IMR-90 (cell line): ENCODE data around the gene PPBP. TPM values are rescaled to one million over a fixed set of nuclear protein-coding genes. Genes with fewer than 3 reads are reported as not detected.

Experiments
- ATAC-seq: fragments of 200-7000 bp; cut with Tn5 transposase; 2 replicates; pipeline ENCODE4 v1.9.1; 2020; ENCODE audit warnings: low read depth, mild to moderate bottlenecking, moderate library complexity
- BruUV-seq: library from RNA; stranded (reverse); fragments of 400-500 nt; replicated peaks from 2 replicates; lab custom pipeline; 2021; lab: Mats Ljungman, UMichigan
- CTCF ChIA-PET: fragments of 300-600 bp; formaldehyde crosslinking; extraction: SDS; loops from one replicate; lab custom pipeline; 2021; ENCODE audit warnings: antibody characterized with exemption; lab: Yijun Ruan, JAX
- POLR2A ChIA-PET: fragments of 300-600 bp; sonication (Branson Sonifier 250); formaldehyde crosslinking; loops from one replicate; lab custom pipeline; 2022; ENCODE audit warnings: antibody characterized with exemption; ENCODE audit not compliant: unreplicated experiment; lab: Charles Lee
- DNase-seq: peaks from one replicate; pipeline ENCODE4 v3.0.0; 2013
- H2AFZ ChIP-seq: replicated peaks from 2 replicates; pipeline ENCODE3; 2013; ENCODE audit warnings: low read length, mild to moderate bottlenecking; ENCODE audit not compliant: poor library complexity
- H2AK5ac ChIP-seq: 2 replicates; pipeline ENCODE4 v1.6.1; 2013; ENCODE audit warnings: low read depth, low read length, inconsistent platforms
- H2AK9ac ChIP-seq: replicated peaks from 2 replicates; pipeline ENCODE3; 2013; ENCODE audit warnings: mild to moderate bottlenecking, low read depth, low read length, moderate library complexity; ENCODE audit not compliant: poor library complexity
- H2BK120ac ChIP-seq: 2 replicates; pipeline ENCODE4 v1.6.1; 2013; ENCODE audit warnings: low read depth, low read length, inconsistent platforms
- H2BK15ac ChIP-seq: 3 replicates; pipeline ENCODE4 v1.6.1; 2013; ENCODE audit warnings: low read depth, low read length, inconsistent platforms
- H2BK20ac ChIP-seq: 2 replicates; pipeline ENCODE4 v1.6.1; 2013; ENCODE audit warnings: low read depth, mild to moderate bottlenecking, inconsistent platforms, low read length, moderate library complexity
- H2BK5ac ChIP-seq: 2 replicates; pipeline ENCODE4 v1.6.1; 2013; ENCODE audit warnings: mild to moderate bottlenecking, low read depth, low read length, inconsistent platforms; ENCODE audit not compliant: poor library complexity, severe bottlenecking
- H3K14ac ChIP-seq: replicated peaks from 2 replicates; pipeline ENCODE4 v1.6.1; 2013; ENCODE audit warnings: low read depth, low read length, inconsistent platforms
- H3K18ac ChIP-seq: 2 replicates; pipeline ENCODE4 v1.6.1; 2013; ENCODE audit warnings: low read depth, low read length, control low read depth
- H3K23ac ChIP-seq: 2 replicates; pipeline ENCODE4 v1.6.1; 2013; ENCODE audit warnings: low read depth, low read length, inconsistent platforms
- H3K27ac ChIP-seq: 2 replicates; pipeline ENCODE4 v1.5.1; 2013; ENCODE audit warnings: mild to moderate bottlenecking, control low read depth, low read length; ENCODE audit not compliant: insufficient read depth
- H3K27me3 ChIP-seq: 2 replicates; pipeline ENCODE4 v1.6.1; 2013; ENCODE audit warnings: low read length; ENCODE audit not compliant: control insufficient read depth, insufficient read depth
- H3K36me3 ChIP-seq: 2 replicates; pipeline ENCODE4 v1.6.1; 2013; ENCODE audit warnings: low read length, mixed read lengths; ENCODE audit not compliant: control insufficient read depth, insufficient read depth
- H3K4ac ChIP-seq: 2 replicates; pipeline ENCODE4 v1.6.1; 2013; ENCODE audit warnings: low read depth, low read length, inconsistent platforms
- H3K4me1 ChIP-seq: 2 replicates; pipeline ENCODE4 v1.6.1; 2013; ENCODE audit warnings: low read length, mixed read lengths; ENCODE audit not compliant: control insufficient read depth, insufficient read depth
- H3K4me2 ChIP-seq: 2 replicates; pipeline ENCODE4 v1.6.1; 2013; ENCODE audit warnings: low read depth, mild to moderate bottlenecking, control low read depth, low read length, moderate library complexity
- H3K4me3 ChIP-seq: 2 replicates; pipeline ENCODE4 v1.5.1; 2013; ENCODE audit warnings: low read depth, mild to moderate bottlenecking, control low read depth, low read length, moderate library complexity; ENCODE audit not compliant: insufficient read depth
- H3K56ac ChIP-seq: 2 replicates; pipeline ENCODE4 v1.6.1; 2013; ENCODE audit warnings: low read length, inconsistent platforms; ENCODE audit not compliant: insufficient read depth; ENCODE audit errors: extremely low read depth
- H3K79me1 ChIP-seq, 2 experiments: 2 replicates each; pipeline ENCODE4 v1.6.1; 2013; ENCODE audit warnings: low read length in 2 of 2, inconsistent platforms in 1 of 2, low read depth in 1 of 2
- H3K9ac ChIP-seq: 2 replicates; pipeline ENCODE4 v1.6.1; 2013; ENCODE audit warnings: low read depth, low read length, control low read depth
- H3K9me1 ChIP-seq: 2 replicates; pipeline ENCODE4 v1.6.1; 2013; ENCODE audit warnings: low read length, inconsistent platforms; ENCODE audit not compliant: insufficient read depth
- H3K9me3 ChIP-seq: 2 replicates; pipeline ENCODE4 v1.6.1; 2013; ENCODE audit warnings: low read length; ENCODE audit not compliant: control insufficient read depth, insufficient read depth
- H4K20me1 ChIP-seq: 2 replicates; pipeline ENCODE4 v1.6.1; 2013; ENCODE audit warnings: low read length, inconsistent platforms; ENCODE audit not compliant: insufficient read depth
- H4K5ac ChIP-seq: 2 replicates; pipeline ENCODE4 v1.6.1; 2013; ENCODE audit warnings: mild to moderate bottlenecking, low read depth, low read length, control low read depth
- H4K8ac ChIP-seq, 2 experiments: 2 replicates each; pipeline ENCODE4 v1.6.1; 2013; ENCODE audit warnings: low read depth in 2 of 2, low read length in 2 of 2, control low read depth in 1 of 2, inconsistent platforms in 1 of 2
- H4K91ac ChIP-seq: 2 replicates; pipeline ENCODE4 v1.6.1; 2013; ENCODE audit warnings: low read depth, low read length, inconsistent platforms; ENCODE audit not compliant: insufficient read depth
- BHLHE40 ChIP-seq: fragments of 150-350 bp; IDR thresholded peaks from 2 replicates; pipeline ENCODE4 v1.6.1; 2016; ENCODE audit warnings: mild to moderate bottlenecking, low read depth, low read length
- CHD1 ChIP-seq: IDR thresholded peaks from 2 replicates; pipeline ENCODE4 v1.6.1; 2012; ENCODE audit warnings: low read depth, low read length, improper control_type of control experiment
- NFE2L2 ChIP-seq: fragments of 150-350 bp; IDR thresholded peaks from 2 replicates; pipeline ENCODE4 v1.6.1; 2016; ENCODE audit warnings: low read depth, mild to moderate bottlenecking, low read length
- POLR2A ChIP-seq: IDR thresholded peaks from 2 replicates; pipeline ENCODE4 v1.6.1; 2012; ENCODE audit warnings: mild to moderate bottlenecking, low read depth, low read length
- WGBS, 2 experiments: methylation state at CpG; one replicate each; pipeline versions ENCODE4 v1.1.5 to v1.1.7; 2013; ENCODE audit warnings: missing lambda C conversion rate in 2 of 2; ENCODE audit not compliant: insufficient read length in 1 of 2; ENCODE audit errors: extremely low coverage in 2 of 2; 5-methylcytosine and 5-hydroxymethylcytosine counted together
- dilution Hi-C: fragments of 300-500 bp; cut with HindIII; formaldehyde crosslinking; loops from one replicate; pipeline ENCODE4 v1.14.3; 2018; ENCODE audit warnings: low sequenced_read_pairs; ENCODE audit not compliant: unreplicated experiment
- in situ Hi-C: fragments of 300-500 bp; cut with MboI; formaldehyde crosslinking; loops from 3 replicates; pipeline ENCODE4 v1.14.3; 2019; ENCODE audit warnings: low sequenced_read_pairs, inconsistent platforms, mixed read lengths
- intact Hi-C: fragments of 100-400 bp; cut with micrococcal nuclease; formaldehyde crosslinking; loops from 2 replicates; pipeline ENCODE4 v1.10.0; 2022
- polyA plus RNA-seq, 3 experiments: library from polyadenylated mRNA; depleted of rRNA; stranded (reverse); fragments of >200 nt; gene quantifications; 2 replicates each; pipeline ENCODE4 v1.2.3, GENCODE V29; 2012; ENCODE audit warnings: low replicate concordance in 1 of 3
- total RNA-seq: library from RNA; depleted of rRNA; stranded (reverse); fragments of >200 nt; gene quantifications from 2 replicates; pipeline ENCODE4 v1.2.3, GENCODE V29; 2012
- TF ChIP-seq, protein P1 (sequence below): fragments of 150-350 bp; IDR thresholded peaks from 2 replicates; pipeline ENCODE4 v1.6.1; 2016; ENCODE audit warnings: low read depth, mild to moderate bottlenecking, low read length, moderate library complexity, borderline replicate concordance

The PPBP gene
- total and polyA plus RNA-seq, 2 of the 4 experiments (the other 2 are of a cell fraction) = not detected

DNA sequence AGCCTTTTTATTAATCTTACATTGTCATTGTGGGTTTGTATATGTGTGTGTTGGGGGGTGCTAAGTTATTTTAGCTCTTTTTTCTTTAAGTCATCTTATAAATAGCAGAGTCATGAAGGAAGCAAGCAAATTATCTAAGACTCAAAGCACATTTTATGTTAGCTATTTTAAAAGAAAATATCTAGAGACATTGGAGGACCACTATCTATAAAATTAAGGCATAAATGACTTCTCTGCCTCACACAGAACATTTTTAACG is 3.7 kb upstream of the PPBP start:
- no TSS peak for BruUV-seq
- no peak overlapping the region for H3K14ac ChIP-seq
- no peak overlapping the region for H3K56ac ChIP-seq
- intact Hi-C loops = no loop called here
- H3K18ac ChIP-seq = no peak overlapping the region
- no peak overlapping the region for H3K4me3 ChIP-seq
- DNase-seq (no peak), ATAC-seq (no peak)
- no peak overlapping the region for H2BK120ac ChIP-seq
- no peaks in the 10 kb centered on the region for H3K4me1 ChIP-seq
- H4K5ac ChIP-seq = no peak overlapping the region
- dilution Hi-C loops = no loop called here
- no peaks in the 10 kb centered on the region for H3K9me3 ChIP-seq
- H3K27me3 ChIP-seq = peaks cover 10% of the 10 kb centered on the region
- no peak overlapping the region for H4K91ac ChIP-seq
- no peak overlapping the region for H2AFZ ChIP-seq
- no peaks in the 10 kb centered on the region for H3K36me3 ChIP-seq
- POLR2A ChIA-PET = no interaction called here
- H2BK20ac ChIP-seq = no peak overlapping the region
- H3K23ac ChIP-seq = no peak overlapping the region
- no peaks in the 10 kb centered on the region for H4K20me1 ChIP-seq
- TF ChIP-seq CHD1 (no peak), NFE2L2 (no peak), POLR2A (no peak), BHLHE40 (no peak)
- TF ChIP-seq, protein P1, sequence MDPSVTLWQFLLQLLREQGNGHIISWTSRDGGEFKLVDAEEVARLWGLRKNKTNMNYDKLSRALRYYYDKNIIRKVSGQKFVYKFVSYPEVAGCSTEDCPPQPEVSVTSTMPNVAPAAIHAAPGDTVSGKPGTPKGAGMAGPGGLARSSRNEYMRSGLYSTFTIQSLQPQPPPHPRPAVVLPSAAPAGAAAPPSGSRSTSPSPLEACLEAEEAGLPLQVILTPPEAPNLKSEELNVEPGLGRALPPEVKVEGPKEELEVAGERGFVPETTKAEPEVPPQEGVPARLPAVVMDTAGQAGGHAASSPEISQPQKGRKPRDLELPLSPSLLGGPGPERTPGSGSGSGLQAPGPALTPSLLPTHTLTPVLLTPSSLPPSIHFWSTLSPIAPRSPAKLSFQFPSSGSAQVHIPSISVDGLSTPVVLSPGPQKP = no peak
- no peak overlapping the region for H3K27ac ChIP-seq
- H2BK15ac ChIP-seq = no peak overlapping the region
- no peak overlapping the region for H2AK9ac ChIP-seq
- H3K79me1 ChIP-seq = no peaks in the 10 kb centered on the region
- H3K4ac ChIP-seq = no peak overlapping the region
- WGBS, 2 experiments = no CpG with 5 or more reads among the region's 1 CpG
- H4K8ac ChIP-seq = no peak overlapping the region
- no peak overlapping the region for H3K9ac ChIP-seq
- no peaks in the 10 kb centered on the region; the same call in 1 of the 2 replicates for H3K9me1 ChIP-seq
- no peak overlapping the region for H3K4me2 ChIP-seq
- no peak overlapping the region for H2BK5ac ChIP-seq
- H2AK5ac ChIP-seq = no peak overlapping the region
- CTCF ChIA-PET = no interaction called here
- in situ Hi-C loops = no loop called here
